ENCODE measurements around the gene MAGI2. TPM values are rescaled to one million over a fixed set of nuclear protein-coding genes. Genes with fewer than 3 reads are reported as not detected.

The MAGI2 gene
- polyA plus RNA-seq, 1 donor, result 3.7 TPM

DNA sequence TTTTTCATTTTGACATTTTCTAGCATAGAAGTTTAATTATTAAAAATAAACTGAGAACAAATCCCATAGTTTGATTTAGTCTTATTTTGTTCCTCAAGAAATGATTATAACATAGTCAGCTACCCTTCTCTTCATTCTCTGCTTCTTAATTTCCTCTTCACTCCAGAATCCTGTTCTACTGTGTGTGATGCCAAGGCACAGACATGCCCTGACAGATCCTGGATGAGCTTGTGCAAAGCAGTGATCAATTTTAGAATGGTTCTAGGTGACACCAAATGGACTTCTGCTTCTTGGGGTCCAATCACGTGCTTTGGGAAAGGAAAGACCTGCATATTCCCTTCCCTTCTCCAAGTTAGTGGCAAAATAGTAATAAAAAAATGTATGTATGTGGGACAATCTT lies 665.6 kb downstream of the MAGI2 start:
- no peak for DNase-seq (ENCODE audit: low read depth)

DNA sequence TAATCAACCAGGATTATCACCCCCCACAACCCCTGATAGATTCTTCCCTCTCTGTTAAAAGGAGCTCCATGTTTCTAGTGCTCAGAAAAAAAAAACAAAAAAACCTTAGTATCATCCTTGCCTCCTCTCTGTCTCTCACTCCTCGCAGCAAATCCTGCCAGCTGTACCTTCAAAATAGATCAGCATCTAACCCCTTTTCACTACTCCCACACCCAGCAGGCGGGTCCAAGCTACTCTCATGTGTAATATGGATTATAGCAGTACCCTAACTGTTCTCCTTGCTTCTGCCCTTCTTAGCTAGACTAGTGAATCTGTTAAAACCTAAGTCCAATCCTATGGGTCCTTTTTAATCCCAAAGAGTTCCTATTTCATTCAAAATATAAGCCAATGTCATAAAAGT lies 667.4 kb downstream of the MAGI2 start:
- no peak for DNase-seq (ENCODE audit: low read depth)

DNA sequence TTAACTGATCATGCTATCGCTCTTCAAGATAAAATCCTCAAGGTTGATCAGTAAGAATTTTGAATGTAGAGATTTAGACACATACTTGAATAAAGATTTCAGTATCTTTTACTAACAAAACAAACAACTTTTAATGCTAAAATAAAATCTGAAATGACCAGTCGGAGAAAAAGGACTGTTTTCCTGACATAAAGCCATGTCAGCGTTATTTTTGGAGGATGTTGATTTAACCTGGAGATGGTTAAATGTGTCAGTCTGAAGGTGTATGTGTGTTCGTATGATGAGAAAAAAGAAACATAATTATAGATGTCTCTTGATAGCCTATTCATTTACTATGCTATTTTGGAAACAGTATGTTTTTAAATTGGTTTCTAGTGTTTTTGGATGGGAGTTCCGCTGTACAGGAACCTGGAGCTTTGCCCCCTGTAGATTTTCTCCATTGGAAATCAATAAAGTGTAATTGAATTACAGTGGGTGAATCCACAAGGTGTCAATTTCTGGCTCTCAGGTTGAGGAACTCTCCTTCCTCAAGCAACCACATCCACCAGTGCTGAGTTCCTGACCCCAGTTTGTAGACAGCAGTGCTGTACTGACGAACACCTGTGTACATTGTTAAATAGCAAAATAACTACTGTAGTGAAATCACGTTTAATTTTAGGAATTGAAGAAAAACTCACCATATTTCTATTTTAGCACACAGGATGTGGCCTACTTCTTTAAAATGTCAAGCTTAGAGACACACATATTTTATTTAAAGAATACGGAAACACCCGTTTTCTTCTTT lies 670.1 kb downstream of the MAGI2 start:
- no peak for DNase-seq (ENCODE audit: low read depth)

DNA sequence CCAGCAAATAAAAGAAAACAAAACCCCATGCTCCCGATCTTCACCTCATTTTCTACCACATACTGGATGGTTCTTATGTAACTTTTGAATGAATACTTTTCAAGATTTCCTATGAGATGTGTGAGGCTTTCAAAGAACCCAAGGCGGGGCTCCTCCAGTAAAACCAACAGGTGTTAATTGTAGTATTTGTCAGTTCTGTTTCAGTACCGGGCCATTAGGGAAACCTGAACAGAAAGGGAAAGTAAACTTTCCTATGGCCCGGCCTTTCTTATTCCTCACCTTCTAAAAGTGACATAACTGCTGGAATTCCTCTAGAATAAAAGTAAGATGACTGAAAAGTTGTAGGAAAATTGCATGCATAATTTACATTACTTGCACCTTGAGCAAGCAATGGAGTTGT lies 672.9 kb downstream of the MAGI2 start:
- no peak for DNase-seq (ENCODE audit: low read depth)

DNA sequence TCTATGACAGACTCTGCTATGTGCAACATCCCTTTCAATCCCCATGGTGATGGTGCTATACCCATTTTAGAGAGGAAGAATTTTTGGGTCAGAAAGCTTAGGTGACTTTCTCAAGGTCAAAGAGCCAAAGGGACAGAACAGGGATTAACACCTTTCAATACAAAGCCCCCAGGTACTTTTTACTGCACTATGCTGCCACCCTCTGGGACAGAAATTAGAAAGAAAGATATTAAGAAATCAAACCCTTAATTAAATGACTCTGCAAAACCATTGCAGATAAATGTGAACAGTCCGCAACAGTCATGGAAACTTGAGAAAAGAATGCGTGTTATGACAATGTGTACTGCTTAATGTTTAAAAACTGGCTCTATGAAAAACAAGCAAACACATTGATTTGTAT lies 673.7 kb downstream of the MAGI2 start:
- DNase-seq (ENCODE audit: low read depth), result no peak

DNA sequence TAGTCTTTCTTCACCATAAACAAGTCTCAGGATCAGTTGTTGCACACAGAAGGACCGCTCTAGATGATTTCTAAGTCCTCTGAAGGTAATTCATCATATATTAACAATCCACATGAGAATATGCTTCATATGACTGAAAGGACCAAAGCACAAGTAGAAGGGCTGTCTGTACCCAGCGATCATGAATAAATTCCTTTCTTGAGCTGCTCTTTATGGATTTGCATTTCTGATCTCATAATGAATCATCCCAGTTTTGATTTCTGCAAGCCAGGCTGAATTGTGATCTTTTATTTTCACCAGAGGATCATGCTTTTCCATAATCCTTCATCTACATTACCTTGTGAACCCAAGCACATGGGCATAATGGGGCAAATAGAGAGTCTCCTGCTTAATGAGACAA lies 675.6 kb downstream of the MAGI2 start:
- DNase-seq (ENCODE audit: low read depth), result no peak

DNA sequence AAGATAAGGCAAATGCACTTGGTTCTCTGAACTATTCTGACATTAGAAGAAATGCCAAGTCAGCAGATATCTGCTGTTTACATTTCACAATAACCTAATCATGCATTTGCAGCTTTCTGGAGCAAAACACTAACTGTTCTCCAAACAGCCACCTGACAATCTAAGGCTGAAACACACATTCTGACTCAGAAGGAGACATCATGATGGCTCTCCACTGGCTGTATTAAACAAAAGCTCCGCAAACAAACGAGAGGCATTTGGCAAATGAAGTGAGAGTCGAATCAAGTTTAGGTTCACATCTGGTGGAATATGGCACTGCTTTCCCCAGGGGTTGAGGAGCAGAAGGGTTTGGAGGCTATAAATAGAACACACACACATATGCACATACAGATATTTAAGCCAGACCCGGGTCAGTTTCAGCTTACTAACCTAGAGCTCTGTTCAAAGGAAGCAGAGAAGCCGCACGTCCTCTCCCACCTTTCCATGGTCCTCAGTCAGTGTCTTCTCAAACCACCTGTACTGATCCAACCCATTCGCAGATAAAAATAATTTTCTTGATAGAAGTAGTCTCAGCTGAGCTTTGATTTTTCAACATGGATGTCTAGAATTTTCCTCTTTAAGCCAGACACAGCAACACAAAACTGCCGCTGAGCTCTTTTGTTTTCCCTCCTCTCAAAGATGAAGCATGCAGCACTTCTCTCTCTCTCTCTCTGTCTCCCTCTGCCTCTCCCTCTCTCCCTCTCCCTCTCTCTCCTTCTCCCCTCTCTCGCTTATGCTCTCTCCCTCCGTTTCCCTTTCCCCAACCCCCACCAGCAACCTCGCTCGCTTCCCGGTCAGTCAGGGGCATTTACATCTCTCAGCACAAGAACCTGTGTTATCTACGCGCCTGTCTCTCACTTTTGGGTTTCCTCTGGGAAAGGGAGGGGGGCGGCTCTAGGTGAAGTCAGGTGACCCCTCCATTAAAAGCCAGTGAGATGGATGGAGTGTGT lies 682.8 kb downstream of the MAGI2 start:
- no peak for DNase-seq (ENCODE audit: low read depth)

DNA sequence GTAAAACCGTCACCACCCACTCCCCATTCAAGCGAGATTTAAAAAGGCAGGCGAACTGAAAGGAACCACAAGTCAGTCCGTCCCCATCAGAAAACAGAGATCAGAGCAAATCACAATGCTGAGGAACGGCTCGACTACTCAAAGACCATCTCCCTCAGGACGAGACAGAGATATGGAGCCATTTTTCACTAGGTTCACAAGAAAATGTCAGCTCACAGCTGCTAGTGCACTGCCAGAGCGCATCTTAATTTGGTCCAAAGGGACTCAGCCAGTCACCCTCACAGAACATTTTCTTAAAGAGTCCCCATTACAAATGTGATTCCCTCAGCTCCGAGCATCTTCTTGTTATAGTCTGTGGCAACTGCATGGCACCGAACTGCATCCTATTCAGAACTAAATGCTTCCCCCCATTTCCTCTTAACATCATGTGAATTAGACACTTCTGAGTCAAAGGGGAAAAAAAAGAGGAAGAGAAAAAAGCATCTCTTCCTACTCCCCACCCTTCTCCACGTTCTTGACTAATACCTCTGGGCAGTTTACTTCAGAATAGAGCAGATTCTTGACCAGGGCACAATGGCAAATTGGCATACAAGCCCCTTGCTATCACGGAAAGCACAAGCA lies 683.9 kb downstream of the MAGI2 start:
- DNase-seq (ENCODE audit: low read depth), result no peak

DNA sequence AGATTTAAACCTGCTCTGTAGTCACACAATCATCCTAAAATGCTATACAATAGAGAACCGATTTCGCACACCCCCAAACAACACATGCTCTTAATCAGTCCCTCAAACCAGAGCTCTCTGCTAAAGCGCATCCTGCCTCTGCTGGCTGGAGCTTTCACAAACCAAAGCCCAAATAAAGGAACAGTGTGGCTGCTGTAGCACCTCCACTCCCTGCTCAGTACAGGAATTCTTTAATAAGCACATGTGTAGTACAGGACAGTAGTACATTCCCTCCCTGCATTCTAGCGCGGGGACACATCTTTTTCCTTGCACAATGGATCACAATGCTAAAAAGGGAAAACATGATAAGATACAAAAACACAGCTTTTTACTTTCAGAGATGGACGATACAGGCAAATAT lies 684.6 kb downstream of the MAGI2 start:
- DNase-seq (ENCODE audit: low read depth), result no peak

DNA sequence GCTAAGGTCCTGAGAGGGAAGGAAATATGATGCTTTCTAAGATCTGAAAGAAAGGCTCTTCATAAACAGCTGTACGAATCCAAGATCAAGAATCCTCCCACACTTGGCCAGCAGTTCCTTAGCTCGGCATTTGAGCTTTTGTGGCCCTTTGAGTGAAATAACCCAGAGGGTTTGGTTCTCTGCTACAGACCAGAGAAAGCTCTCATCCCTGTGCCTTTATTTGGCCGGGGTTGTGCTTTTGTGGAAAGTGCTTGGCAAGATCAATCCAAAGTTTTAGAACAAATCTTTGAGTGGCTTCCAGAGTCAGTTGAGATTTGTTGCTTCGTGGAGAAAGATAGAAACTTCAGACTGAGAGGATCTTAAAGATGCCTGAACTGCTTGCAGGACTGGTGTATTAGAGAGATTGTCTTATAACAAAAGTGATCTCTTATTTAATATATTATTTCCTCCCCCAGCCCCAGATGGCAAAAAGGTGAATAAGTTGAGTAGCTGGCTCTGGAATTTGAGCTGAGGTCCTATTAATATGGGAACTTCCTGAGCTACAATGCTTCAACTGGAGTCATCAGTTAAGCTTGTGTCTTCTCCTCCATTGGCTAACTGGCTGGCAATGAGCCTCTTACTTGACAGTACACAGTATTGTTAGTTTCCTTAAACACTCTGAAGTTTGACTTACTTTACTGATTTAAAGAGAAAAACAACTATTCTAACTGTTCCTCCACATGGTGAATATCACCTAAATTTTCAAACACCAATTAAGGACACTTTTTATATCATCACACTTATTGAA lies 687.3 kb downstream of the MAGI2 start:
- DNase-seq (ENCODE audit: low read depth), result no peak

DNA sequence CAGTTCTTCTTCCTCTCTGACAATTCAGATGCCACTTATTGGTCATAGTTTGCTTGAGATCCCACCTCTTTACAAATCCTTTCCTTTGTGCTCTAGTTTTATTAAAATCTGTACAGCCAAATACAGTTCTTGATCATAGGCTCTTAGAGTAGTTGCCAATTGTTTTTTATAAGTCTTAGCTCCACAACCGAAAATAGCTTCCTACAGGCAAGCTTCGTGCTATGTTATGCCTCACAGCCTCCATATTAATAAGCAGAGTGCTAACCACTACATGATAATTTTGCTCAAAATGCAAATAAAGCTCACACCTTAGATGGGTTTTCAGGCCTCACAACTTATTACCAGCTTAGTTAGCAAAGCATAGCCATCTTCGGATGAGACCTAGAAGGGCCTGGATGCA lies 688.9 kb downstream of the MAGI2 start:
- DNase-seq (ENCODE audit: low read depth), result no peak

DNA sequence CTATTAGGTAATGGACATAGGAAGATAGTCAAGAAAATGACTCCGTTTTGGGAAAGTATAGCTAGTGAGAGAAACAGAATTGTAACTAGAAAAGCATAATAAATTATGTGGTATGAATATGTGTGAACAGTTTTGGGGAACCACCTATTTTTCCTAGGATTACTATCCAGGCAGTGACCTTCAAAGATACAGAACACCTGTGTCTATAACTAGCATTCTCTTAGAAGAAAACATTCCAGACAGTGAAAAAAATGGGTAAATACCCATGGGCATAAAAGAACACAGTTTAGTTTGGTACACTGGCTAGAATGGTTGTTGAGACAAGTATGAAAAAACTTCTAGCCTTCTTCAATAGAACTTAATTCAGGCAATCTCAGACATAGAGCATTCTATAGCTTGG lies 690.8 kb downstream of the MAGI2 start:
- no peak for DNase-seq (ENCODE audit: low read depth)

DNA sequence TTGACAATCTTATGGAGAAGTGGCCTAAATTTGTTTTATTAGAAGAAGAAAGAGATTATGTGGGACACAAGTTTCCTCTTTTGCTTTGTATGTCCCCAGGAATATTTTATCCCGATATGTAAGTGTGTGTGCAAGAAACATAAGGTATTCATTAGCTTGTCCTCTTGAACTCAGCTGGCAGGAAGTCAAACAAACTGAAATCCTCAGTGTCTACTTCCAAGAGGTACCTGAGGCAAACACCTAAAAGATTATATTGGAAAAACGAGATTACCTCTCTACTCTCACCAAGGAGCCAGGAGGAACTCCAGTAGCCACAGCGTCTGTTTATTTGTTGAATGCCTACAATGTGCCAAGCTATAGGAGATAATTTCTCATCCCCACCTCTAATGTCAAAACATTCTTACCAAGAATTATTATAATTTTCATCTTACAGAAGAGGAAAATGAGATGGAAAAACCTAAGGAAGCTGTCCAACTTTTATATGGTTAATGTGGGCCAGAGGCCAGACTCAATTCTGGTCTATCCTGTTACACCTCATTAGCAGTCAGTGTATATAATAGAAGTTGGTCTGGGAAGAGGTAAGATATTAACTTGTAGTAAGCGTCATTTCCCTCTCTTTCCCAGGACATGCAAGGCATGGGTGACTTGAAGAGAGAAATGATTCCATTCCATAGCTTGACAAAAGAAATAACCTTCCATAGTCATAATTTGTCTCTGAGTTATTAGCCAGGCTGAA lies 692.7 kb downstream of the MAGI2 start:
- no peak for DNase-seq (ENCODE audit: low read depth)

DNA sequence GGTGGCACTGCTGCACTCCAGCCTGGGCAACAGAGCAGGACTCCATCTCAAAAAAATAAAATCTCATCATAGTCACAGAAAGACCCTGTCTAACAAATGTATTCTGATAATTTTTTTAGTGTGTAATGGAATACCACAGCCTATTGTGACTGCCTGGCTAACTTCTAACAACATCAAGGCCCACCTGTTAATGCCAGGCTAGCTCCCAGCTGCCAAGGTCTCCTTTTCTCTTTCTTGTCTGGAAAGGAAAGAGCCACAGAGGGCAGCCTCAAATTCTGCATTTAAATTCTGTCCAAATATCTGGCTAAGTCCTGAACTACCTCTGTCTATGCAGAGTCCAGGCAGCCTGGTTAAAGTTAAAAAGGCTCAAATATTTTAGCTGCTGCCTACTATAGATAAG lies 700.9 kb downstream of the MAGI2 start:
- no peak for DNase-seq (ENCODE audit: low read depth)

DNA sequence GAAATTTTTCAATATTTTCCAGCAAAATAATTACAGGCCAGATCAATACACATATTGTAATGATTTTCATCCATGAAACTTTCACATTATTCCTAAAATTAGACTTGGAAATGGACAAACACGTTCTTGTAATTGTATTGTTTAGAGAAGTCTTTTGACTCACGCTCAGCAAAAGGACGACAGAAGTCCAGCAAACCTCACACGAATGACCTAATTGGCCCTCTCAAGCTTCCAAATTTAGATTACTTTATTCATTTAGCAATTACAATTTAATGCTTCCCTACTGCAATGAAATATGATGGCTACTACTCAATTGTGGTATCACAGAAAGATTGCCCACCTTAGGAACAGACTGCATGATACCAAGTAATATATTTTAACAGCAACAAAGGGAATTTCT lies 702.2 kb downstream of the MAGI2 start:
- no peak for DNase-seq (ENCODE audit: low read depth)

DNA sequence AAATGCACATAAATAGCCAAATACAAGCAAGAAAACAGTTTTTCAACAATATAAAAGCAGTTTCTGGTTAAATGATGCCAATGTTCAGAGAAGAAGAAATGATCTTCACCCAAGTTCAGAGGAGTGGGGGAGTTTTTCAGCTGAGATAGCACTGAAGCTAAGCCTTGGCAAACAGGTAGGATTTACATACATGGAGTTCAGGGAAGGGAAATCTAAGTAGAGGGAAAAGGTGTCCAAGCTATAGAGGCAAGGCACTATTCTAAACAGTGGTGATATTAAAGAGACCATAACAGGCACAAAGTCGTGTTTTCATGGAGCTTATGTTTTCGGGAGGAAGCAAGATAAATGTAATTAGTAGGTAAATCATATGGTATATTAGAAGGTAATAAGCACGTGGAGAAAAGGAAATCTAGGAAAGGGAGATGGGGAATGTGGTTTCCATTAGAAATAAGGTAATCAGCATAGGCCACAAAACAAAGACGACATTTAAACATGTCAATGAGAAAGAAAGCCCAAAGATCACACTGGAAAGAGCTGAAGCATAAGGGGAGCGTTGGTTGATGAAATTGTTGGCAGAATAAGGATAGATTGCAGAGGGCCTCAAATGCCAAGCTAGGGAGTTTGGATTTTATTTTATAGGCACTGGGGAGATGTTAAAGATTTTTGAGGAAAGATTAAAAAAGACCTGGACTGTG lies 704.3 kb downstream of the MAGI2 start:
- DNase-seq (ENCODE audit: low read depth), result no peak

DNA sequence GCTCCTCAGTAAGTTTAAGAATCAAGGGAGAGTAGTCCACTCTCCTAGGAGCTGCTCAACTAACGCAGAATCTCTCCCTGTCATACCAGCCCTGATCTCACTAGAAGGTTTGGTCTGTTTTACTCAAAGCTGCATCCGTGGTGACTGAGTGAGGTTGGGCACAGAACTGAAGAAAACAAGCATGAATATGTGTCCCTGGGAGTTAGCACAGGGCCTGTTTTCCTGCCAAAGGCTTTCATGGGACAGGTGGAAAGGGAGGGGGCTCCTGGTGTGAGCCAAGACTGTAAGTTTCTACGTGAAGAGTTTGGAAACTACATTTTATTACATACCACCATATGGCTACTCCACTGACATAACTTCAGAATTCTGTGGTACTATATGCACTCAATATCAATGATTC lies 705.9 kb downstream of the MAGI2 start:
- DNase-seq (ENCODE audit: low read depth), result no peak

DNA sequence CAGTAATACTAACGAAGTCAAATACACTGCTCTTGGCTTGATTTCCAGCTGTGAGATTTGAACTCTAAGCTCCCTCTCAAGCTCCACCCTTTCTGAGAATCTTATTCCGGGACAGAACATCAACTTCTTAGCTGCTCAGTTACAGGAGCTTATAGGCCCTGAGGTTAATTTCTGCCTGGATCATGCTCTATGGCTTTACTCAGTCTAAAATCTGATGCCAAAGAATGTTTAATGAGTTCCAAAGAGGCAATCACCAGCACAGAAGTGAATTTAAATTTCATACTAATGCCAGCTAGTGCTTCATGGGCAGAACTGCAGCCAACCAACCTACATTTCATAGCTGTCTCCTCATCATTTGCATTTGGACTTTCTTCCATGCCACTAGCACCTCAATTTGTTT lies 707.2 kb downstream of the MAGI2 start:
- no peak for DNase-seq (ENCODE audit: low read depth)

DNA sequence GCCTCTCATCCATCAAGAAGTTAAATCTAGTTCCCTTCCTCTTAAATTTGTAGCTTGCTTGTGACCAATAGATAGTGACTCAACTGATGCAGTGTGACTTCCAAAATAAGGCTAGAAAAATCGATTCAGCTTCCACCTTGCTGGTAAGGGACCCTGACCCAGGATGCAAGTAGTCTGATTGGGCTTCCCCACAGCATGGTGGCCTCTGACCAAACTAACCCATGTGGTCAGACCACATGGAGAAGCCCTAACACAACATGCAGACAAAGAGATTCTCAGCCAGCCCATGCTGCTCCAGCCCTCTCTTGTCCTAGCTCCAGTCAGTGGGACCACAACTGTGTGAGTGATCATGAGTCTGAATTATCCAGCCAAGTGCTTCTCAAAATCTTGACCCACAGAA lies 710.8 kb downstream of the MAGI2 start:
- DNase-seq (ENCODE audit: low read depth), result no peak

DNA sequence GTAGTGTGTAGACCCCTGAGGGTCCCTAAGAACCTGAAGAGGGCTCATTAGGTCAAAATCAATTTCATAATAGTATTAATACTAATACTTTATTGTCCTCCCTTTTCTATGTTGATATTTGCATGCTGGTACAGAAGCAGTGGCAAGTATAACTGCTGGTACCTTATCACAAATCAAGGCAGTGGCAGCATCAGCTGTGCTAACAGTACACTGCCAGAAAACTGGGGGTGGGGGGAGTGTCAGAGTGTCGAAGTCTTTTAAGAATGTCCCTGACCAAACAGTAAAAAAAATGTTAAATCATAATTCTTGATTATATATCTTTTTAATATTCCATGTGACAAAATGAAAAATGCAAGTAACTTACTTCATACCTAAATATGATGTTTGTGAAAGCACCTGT lies 716.9 kb downstream of the MAGI2 start:
- DNase-seq (ENCODE audit: low read depth), result no peak
